ENCODE data around the gene RFTN1.

The RFTN1 gene

GRCh38 chr3:16328124-16328523 is 185.4 kb downstream of the RFTN1 start:
- ChIA-PET CTCF (no interaction called here), POLR2A (no interaction called here)
- TF ChIP-seq SP1 (IDR thresholded peaks at IDR 0.05) = no peak
- TF ChIP-seq ARNT (IDR thresholded peaks at IDR 0.05) = no peak
- no peak for TF ChIP-seq L3MBTL2 (conservative IDR thresholded peaks at IDR 0.05)
- TF ChIP-seq FOXA1 (IDR thresholded peaks at IDR 0.05) = no peak
- TF ChIP-seq ZNF384 (IDR thresholded peaks at IDR 0.05) = no peak
- TF ChIP-seq NFRKB (IDR thresholded peaks at IDR 0.05) = no peak
- no peak for TF ChIP-seq TARDBP (IDR thresholded peaks at IDR 0.05)
- no peak for TF ChIP-seq FOXM1 (IDR thresholded peaks at IDR 0.05; ENCODE audit: borderline replicate concordance)
- TF ChIP-seq LEF1 (IDR thresholded peaks at IDR 0.05; ENCODE audit: borderline replicate concordance) = no peak
- TF ChIP-seq PKNOX1 (IDR thresholded peaks at IDR 0.05) = no peak
- no peak for TF ChIP-seq ELF4 (IDR thresholded peaks at IDR 0.05)
- no peak for TF ChIP-seq FOXK2 (IDR thresholded peaks at IDR 0.05)
- TF ChIP-seq BHLHE40 (IDR thresholded peaks at IDR 0.05; ENCODE audit: borderline replicate concordance) = no peak
- no peak for TF ChIP-seq HDGF (IDR thresholded peaks at IDR 0.05; ENCODE audit: borderline replicate concordance)
- no peak for TF ChIP-seq SUZ12 (IDR thresholded peaks at IDR 0.05)
- no peak for TF ChIP-seq CTBP1 (IDR thresholded peaks at IDR 0.05; ENCODE audit: borderline replicate concordance)
- DNase-seq (ENCODE audit: extremely low spot score) = no peak

DNA sequence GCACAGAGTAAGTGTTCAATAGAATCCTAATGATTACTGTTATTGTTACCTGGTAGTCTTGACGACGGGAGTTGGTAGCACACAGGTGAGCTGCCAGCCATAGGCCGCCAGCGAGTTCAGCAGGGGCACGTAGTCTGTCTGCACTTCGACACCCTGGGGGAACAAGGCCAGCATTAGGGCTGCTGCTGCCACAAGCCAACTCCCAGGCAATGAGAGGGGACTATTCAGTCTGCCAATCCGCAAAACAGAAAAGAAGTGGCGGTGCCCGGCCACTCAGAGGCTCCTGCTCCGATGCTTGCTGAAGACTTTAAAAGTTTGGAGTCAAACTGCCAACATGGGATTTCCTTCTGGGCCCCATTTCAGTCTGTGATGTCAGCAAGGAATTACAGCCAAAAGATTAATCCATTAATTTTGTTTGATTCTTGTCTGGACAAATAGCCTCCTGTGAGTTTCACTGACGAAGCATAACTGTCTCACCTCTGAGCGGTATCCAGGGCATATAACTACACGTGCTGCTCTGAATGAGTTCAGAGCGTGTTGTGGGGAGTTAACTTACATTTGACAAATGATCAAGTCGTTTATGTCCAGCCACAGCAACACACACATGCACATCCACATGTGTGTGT is 186.7 kb downstream of the RFTN1 start:
- ChIA-PET POLR2A (no interaction called here), CTCF (no interaction called here)
- DNase-seq (ENCODE audit: extremely low spot score) = no peak
- TF ChIP-seq FOXM1 (IDR thresholded peaks at IDR 0.05; ENCODE audit: borderline replicate concordance) (no peak), ZNF384 (IDR thresholded peaks at IDR 0.05) (no peak), CTBP1 (IDR thresholded peaks at IDR 0.05; ENCODE audit: borderline replicate concordance) (no peak), LEF1 (IDR thresholded peaks at IDR 0.05; ENCODE audit: borderline replicate concordance) (no peak), TARDBP (IDR thresholded peaks at IDR 0.05) (no peak), PKNOX1 (IDR thresholded peaks at IDR 0.05) (no peak), BHLHE40 (IDR thresholded peaks at IDR 0.05; ENCODE audit: borderline replicate concordance) (no peak), ARNT (IDR thresholded peaks at IDR 0.05) (no peak), L3MBTL2 (conservative IDR thresholded peaks at IDR 0.05) (no peak), ELF4 (IDR thresholded peaks at IDR 0.05) (no peak), SUZ12 (IDR thresholded peaks at IDR 0.05) (no peak), HDGF (IDR thresholded peaks at IDR 0.05; ENCODE audit: borderline replicate concordance) (no peak), FOXA1 (IDR thresholded peaks at IDR 0.05) (no peak), FOXK2 (IDR thresholded peaks at IDR 0.05) (no peak)

DNA sequence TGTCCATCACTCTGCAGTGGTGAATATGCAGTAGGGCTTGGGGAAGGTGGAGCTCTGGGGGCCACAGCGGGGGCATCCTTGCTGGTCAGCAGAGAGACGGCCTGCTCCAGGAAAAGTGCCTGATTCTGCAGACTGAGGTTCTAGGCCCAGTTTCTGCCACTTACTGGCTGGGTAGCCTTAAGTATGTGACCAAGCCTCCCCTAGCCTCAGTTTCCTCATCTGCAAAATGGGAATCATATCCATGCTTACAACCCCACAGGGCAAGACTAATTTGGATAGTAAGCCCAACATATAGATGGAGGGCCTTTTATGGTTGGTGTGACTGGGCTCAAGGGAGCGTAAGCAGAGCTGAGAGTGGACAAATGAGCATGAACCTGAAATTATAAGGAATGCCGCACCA is 187.6 kb downstream of the RFTN1 start:
- DNase-seq (ENCODE audit: extremely low spot score) = no peak
- ChIA-PET POLR2A (no interaction called here), CTCF (no interaction called here)
- TF ChIP-seq SP1 (IDR thresholded peaks at IDR 0.05) (no peak), FOXK2 (IDR thresholded peaks at IDR 0.05) (no peak), PKNOX1 (IDR thresholded peaks at IDR 0.05) (no peak), CTBP1 (IDR thresholded peaks at IDR 0.05; ENCODE audit: borderline replicate concordance) (no peak), SUZ12 (IDR thresholded peaks at IDR 0.05) (no peak), LEF1 (IDR thresholded peaks at IDR 0.05; ENCODE audit: borderline replicate concordance) (no peak), HDGF (IDR thresholded peaks at IDR 0.05; ENCODE audit: borderline replicate concordance) (no peak), ARNT (IDR thresholded peaks at IDR 0.05) (no peak), FOXM1 (IDR thresholded peaks at IDR 0.05; ENCODE audit: borderline replicate concordance) (no peak), BHLHE40 (IDR thresholded peaks at IDR 0.05; ENCODE audit: borderline replicate concordance) (no peak), TARDBP (IDR thresholded peaks at IDR 0.05) (no peak), ZNF384 (IDR thresholded peaks at IDR 0.05) (no peak), ELF4 (IDR thresholded peaks at IDR 0.05) (no peak), FOXA1 (IDR thresholded peaks at IDR 0.05) (no peak), NFRKB (IDR thresholded peaks at IDR 0.05) (no peak)

DNA sequence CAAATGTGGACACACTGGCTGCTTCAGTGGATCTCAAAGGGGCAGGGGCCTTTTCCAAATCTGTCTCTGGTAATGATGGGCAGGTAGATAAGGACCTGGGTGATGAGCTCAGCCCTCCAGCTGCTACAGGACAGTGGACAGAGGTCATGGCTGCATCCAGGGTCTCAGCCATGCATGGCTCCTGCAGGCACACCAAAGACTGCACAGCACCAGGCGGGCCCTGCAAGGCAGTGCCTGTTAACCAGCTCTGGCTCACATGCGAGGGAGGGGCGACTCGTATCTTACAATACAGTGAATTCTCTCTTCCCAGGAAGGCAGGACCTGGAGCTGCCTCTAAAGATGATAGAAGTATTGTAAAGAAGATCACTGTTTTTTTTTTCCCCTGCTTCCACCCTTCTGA is 189.8 kb downstream of the RFTN1 start:
- no peak for DNase-seq (ENCODE audit: extremely low spot score)
- no peak for TF ChIP-seq TARDBP (IDR thresholded peaks at IDR 0.05)
- CTCF ChIA-PET = no interaction called here
- POLR2A ChIA-PET = no interaction called here

- no peak for TF ChIP-seq ARNT (IDR thresholded peaks at IDR 0.05)
- TF ChIP-seq CTBP1 (IDR thresholded peaks at IDR 0.05; ENCODE audit: borderline replicate concordance) = no peak
- TF ChIP-seq FOXA1 (IDR thresholded peaks at IDR 0.05) = no peak
- TF ChIP-seq LEF1 (IDR thresholded peaks at IDR 0.05; ENCODE audit: borderline replicate concordance) = no peak
- no peak for TF ChIP-seq FOXM1 (IDR thresholded peaks at IDR 0.05; ENCODE audit: borderline replicate concordance)
- no peak for TF ChIP-seq FOXK2 (IDR thresholded peaks at IDR 0.05)
- TF ChIP-seq NFRKB (IDR thresholded peaks at IDR 0.05) = no peak
- TF ChIP-seq L3MBTL2 (conservative IDR thresholded peaks at IDR 0.05) = no peak
- ChIA-PET CTCF (no interaction called here), POLR2A (no interaction called here)
- DNase-seq (ENCODE audit: extremely low spot score) = no peak
Observed at GRCh38 chr3:16322189-16322588, 191.3 kb downstream of the RFTN1 start.

- ChIA-PET POLR2A (no interaction called here), CTCF (interaction anchor here (0.9 to 1.1 kb wide), 2 partner anchors 30 to 218 kb away, joined by 3 read pairs; no protein-coding TSS in a partner anchor)
- no peak for DNase-seq (ENCODE audit: extremely low spot score)
- TF ChIP-seq SP1 (IDR thresholded peaks at IDR 0.05) (no peak), SUZ12 (IDR thresholded peaks at IDR 0.05) (no peak), ELF4 (IDR thresholded peaks at IDR 0.05) (no peak)
Observed at GRCh38 chr3:16320711-16321110, 192.8 kb downstream of the RFTN1 start.

Data from HEK293T (cell line).